Stomach (tissue), 9 donors: ENCODE results near the gene NSF. TPM values are rescaled to one million over a fixed set of nuclear protein-coding genes. Genes with fewer than 3 reads are reported as not detected.
"Not testable (repeated sequence)": the region's sequence is repeated elsewhere in the genome, so short reads cannot be mapped to it uniquely, and the experiment has no call there.

ENCODE experiments used
- DNase-seq, 2 donors: peaks; one replicate each; pipeline versions ENCODE4 v3.0.0 to v3.0.0-alpha.2; 2013 to 2019
- H3K27ac ChIP-seq, 5 donors: fragments of 200-600 bp in 4 of 5; sonication (generic) in 4 of 5; one replicate each; pipeline ENCODE4 v1.5.1; 2013 to 2019; ENCODE audit warnings: mild to moderate bottlenecking in 1 of 5, moderate library complexity in 1 of 5
- H3K27me3 ChIP-seq, 3 donors: fragments of 200-600 bp; sonication (generic); one replicate each; pipeline ENCODE4 v1.5.1; 2017 to 2019; ENCODE audit warnings: mixed run types in 1 of 3
- H3K36me3 ChIP-seq, 4 donors: fragments of 200-600 bp; sonication (generic); 1 replicate in 3 of 4; 2 replicates in 1 of 4; pipeline ENCODE4 v1.5.1; 2016 to 2019
- H3K4me1 ChIP-seq, 4 donors: fragments of 200-600 bp; sonication (generic); one replicate each; pipeline ENCODE4 v1.5.1; 2016 to 2019
- H3K4me3 ChIP-seq, 4 donors: fragments of 200-600 bp; sonication (generic) in 3 of 4; one replicate each; pipeline ENCODE4 v1.5.1; 2016 to 2019; ENCODE audit warnings: mild to moderate bottlenecking in 1 of 4
- H3K9me3 ChIP-seq, 4 donors: fragments of 200-600 bp; sonication (generic); one replicate each; pipeline ENCODE4 v1.5.1; 2016 to 2019
- WGBS, 5 donors: extraction: QIAGEN DNeasy Blood & Tissue Kit in 3 of 5; methylation state at CpG; one replicate each; pipeline versions ENCODE4 v1.1.5 to v1.1.7; 2013 to 2018; 5-methylcytosine and 5-hydroxymethylcytosine counted together
- intact Hi-C: fragments of 100-400 bp; cut with DNase I; formaldehyde crosslinking; loops from one replicate; pipeline ENCODE4 v1.15.1; 2023; ENCODE audit warnings: low total_unique reads
- polyA plus RNA-seq, 3 donors: library from polyadenylated mRNA; stranded (reverse); fragments of 200-250 nt; gene quantifications; one replicate each; pipeline ENCODE4 v1.2.3, GENCODE V29; 2013
- total RNA-seq, 5 donors: library from RNA; depleted of rRNA; stranded (reverse); fragments of >200 nt; gene quantifications; one replicate each; pipeline versions ENCODE4 v1.1.0 to v1.2.3, GENCODE V29; 2014 to 2016
- donor health status: healthy with polysubstance abuse.
- donor health status: Bipolar disorder and iron deficiency.
- donor health status: healthy.

Gene NSF
- total and polyA plus RNA-seq, 8 donors = 7.0 to 75.2 (median 16.3) TPM

DNA sequence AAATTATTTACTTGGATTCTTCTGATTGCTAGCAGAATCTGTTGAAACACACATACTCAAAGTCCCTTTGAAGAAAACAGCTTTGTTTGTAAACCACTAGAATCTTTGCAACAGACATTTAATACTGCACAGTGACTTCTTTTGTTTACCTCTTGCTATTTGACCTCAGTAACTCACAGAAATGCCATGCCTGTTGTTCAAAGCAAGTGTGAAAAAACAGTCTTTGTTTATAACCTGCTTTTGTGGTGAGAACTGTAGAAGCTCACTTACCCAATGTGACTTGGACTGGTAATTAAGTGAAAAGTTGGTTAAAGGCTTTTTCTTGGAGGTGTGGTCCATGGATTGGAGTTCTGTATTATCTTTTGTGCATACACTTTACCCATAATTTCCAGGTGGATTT, 44.4 kb downstream of the NSF start:
- H3K27ac ChIP-seq, intact Hi-C loops, H3K4me3 ChIP-seq, H3K9me3 ChIP-seq, H3K4me1 ChIP-seq, DNase-seq, H3K36me3 ChIP-seq, H3K27me3 ChIP-seq: not testable (repeated sequence)

- DNase-seq, H3K9me3 ChIP-seq, H3K4me1 ChIP-seq, H3K27me3 ChIP-seq, H3K4me3 ChIP-seq, H3K27ac ChIP-seq, H3K36me3 ChIP-seq, intact Hi-C loops: not testable (repeated sequence)
- 0% methylated on average over 1 of the region's 2 CpGs; no CpG with 5 or more reads in 3 of the 5 donors for WGBS, 5 donors
Observed at GRCh38 chr17:46641861-46642656, 51.6 kb downstream of the NSF start.

DNA sequence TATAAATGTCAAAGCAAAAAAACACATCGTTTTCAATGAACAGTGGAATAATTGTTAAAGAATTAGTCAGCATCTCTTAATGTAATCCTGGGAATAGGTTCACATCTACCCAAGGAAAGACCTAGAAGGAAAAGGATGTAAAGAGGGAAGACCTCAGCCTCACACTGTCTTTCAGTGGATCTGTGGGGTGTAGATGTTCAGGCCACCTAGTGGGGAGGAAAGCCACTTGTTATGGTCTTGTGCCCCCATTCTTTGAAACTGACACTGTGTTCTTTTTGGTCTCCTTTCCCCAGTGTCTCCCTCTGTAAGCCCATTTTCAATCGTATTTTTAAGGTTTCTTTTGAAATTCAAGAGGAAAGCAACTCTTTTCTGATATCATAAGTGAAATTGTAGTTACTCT, 56.8 kb downstream of the NSF start:
- DNase-seq, intact Hi-C loops, H3K4me1 ChIP-seq, H3K36me3 ChIP-seq, H3K27me3 ChIP-seq, H3K27ac ChIP-seq, H3K9me3 ChIP-seq, H3K4me3 ChIP-seq: not testable (repeated sequence)
- WGBS, 5 donors = no CpG with 5 or more reads among the region's 2 CpGs

- H3K36me3 ChIP-seq, H3K27ac ChIP-seq, H3K4me3 ChIP-seq, H3K27me3 ChIP-seq, intact Hi-C loops, H3K4me1 ChIP-seq, DNase-seq, H3K9me3 ChIP-seq: not testable (repeated sequence)
- no CpG with 5 or more reads among the region's 2 CpGs for WGBS, 5 donors
Observed at GRCh38 chr17:46647688-46648278, 57.3 kb downstream of the NSF start.

GRCh38 chr17:46649246-46649645, 58.8 kb downstream of the NSF start:
- H3K27me3 ChIP-seq, H3K4me3 ChIP-seq, intact Hi-C loops, H3K9me3 ChIP-seq, H3K36me3 ChIP-seq, H3K27ac ChIP-seq, H3K4me1 ChIP-seq: not testable (repeated sequence)
- WGBS, 5 donors = 89 to 98% (median 96%) methylated on average over 3 to 7 of the region's 7 CpGs
- DNase-seq = peak in 1 of 2 donors; percentile 3

- WGBS, 5 donors = no CpG with 5 or more reads among the region's 7 CpGs
Observed at GRCh38 chr17:46652024-46652643, 61.7 kb downstream of the NSF start.

GRCh38 chr17:46658235-46658634, 67.8 kb downstream of the NSF start:
- H3K9me3 ChIP-seq, H3K4me1 ChIP-seq, H3K36me3 ChIP-seq, intact Hi-C loops, DNase-seq, H3K27me3 ChIP-seq, H3K27ac ChIP-seq, H3K4me3 ChIP-seq: not testable (repeated sequence)
- WGBS, 5 donors = no CpG with 5 or more reads among the region's 5 CpGs

More at GRCh38 chr17:46652024-46652643, 61.7 kb downstream of the NSF start:
- DNase-seq, H3K27ac ChIP-seq, H3K27me3 ChIP-seq, H3K9me3 ChIP-seq, H3K4me1 ChIP-seq, H3K36me3 ChIP-seq, H3K4me3 ChIP-seq, intact Hi-C loops: not testable (repeated sequence)

GRCh38 chr17:46659702-46660101, 69.2 kb downstream of the NSF start:
- H3K27ac ChIP-seq, DNase-seq, H3K4me1 ChIP-seq, intact Hi-C loops, H3K27me3 ChIP-seq, H3K4me3 ChIP-seq, H3K36me3 ChIP-seq, H3K9me3 ChIP-seq: not testable (repeated sequence)
- WGBS, 5 donors = no CpG with 5 or more reads among the region's 4 CpGs

GRCh38 chr17:46663123-46663522, 72.7 kb downstream of the NSF start:
- H3K27ac ChIP-seq, H3K9me3 ChIP-seq, DNase-seq, H3K27me3 ChIP-seq, H3K36me3 ChIP-seq, H3K4me3 ChIP-seq, intact Hi-C loops, H3K4me1 ChIP-seq: not testable (repeated sequence)
- WGBS, 5 donors = no CpG with 5 or more reads among the region's 1 CpG

- H3K36me3 ChIP-seq, intact Hi-C loops, H3K27me3 ChIP-seq, DNase-seq, H3K4me3 ChIP-seq, H3K9me3 ChIP-seq, H3K4me1 ChIP-seq, H3K27ac ChIP-seq: not testable (repeated sequence)
- WGBS, 5 donors = no CpG with 5 or more reads among the region's 2 CpGs
Observed at GRCh38 chr17:46663552-46663951, 73.1 kb downstream of the NSF start.

DNA sequence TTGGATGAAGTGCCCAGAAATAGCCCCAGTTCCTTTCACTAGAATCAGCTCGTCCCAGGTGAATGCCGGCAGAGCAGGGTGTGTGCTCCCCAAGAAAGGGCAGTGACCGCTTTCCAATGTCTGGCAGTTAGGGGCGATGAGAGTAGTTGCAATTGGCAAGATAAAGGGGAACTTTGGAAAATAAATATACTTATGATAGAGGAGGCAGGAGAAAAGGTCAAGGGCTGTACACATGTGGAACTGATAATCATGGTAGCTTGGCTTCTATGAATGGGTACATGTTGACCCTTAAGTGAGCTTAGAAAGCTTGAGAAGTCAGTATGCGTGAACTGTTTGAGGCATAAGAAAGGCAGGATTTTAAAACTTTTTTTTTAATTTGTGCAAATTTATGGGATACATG, 75.5 kb downstream of the NSF start:
- H3K36me3 ChIP-seq, intact Hi-C loops, H3K9me3 ChIP-seq, H3K4me1 ChIP-seq, H3K27ac ChIP-seq, H3K4me3 ChIP-seq, H3K27me3 ChIP-seq: not testable (repeated sequence)
- 36 to 61% (median 40%) methylated on average over 2 to 4 of the region's 5 CpGs for WGBS, 5 donors
- DNase-seq = peak; percentile 0 to 24

DNA sequence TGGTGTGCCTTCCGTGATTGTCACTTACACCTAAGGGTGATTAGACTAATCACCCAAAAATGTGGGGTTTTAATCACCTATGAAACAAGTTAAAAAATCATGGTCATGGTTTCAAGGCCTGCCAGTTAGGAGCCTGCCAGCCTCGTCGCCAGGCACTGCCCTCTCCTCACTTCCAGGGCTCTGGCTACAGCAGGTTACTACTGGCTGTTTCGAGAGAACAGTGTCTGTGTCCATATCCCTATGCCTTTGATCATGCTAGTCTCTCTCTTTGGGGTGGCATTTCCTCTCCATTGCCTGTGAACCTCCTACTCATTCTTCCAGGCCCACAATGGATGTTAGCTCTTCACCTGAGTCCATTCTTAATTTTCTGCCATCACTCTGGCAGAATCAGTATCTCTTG, 80.3 kb downstream of the NSF start:
- H3K4me1 ChIP-seq, H3K9me3 ChIP-seq, H3K27me3 ChIP-seq, DNase-seq, intact Hi-C loops, H3K4me3 ChIP-seq, H3K36me3 ChIP-seq, H3K27ac ChIP-seq: not testable (repeated sequence)
- no CpG with 5 or more reads among the region's 4 CpGs for WGBS, 5 donors
